Smooth muscle cell (in vitro differentiated cells): ENCODE measurements around the gene PLCXD3. TPM values are rescaled to one million over a fixed set of nuclear protein-coding genes. Genes with fewer than 3 reads are reported as not detected.

Experiments
- DNase-seq: peaks from one replicate; lab custom pipeline; 2025; ENCODE audit not compliant: unreplicated experiment; lab: John Stamatoyannopoulos, UW
- H2AFZ ChIP-seq: fragments of 200-600 bp; sonication (generic); 2 replicates; pipeline ENCODE4 v1.6.0; 2016; ENCODE audit warnings: antibody characterized with exemption, low read depth, mild to moderate bottlenecking
- H3F3A ChIP-seq: fragments of 200-600 bp; sonication (generic); 2 replicates; pipeline ENCODE4 v1.6.0; 2017; ENCODE audit warnings: antibody characterized with exemption, low read depth
- H3K27ac ChIP-seq: fragments of 200-600 bp; sonication (generic); 2 replicates; pipeline ENCODE4 v1.5.1; 2016; ENCODE audit warnings: low read depth, mild to moderate bottlenecking
- H3K27me3 ChIP-seq: fragments of 200-600 bp; sonication (generic); 2 replicates; pipeline ENCODE4 v1.6.1; 2016; ENCODE audit warnings: low read depth, mild to moderate bottlenecking
- H3K36me3 ChIP-seq: fragments of 200-600 bp; sonication (generic); 2 replicates; pipeline ENCODE4 v1.5.1; 2016; ENCODE audit warnings: low read depth
- H3K4me1 ChIP-seq: fragments of 200-600 bp; sonication (generic); 2 replicates; pipeline ENCODE4 v1.5.1; 2016; ENCODE audit warnings: low read depth
- H3K4me2 ChIP-seq: fragments of 200-600 bp; sonication (generic); 2 replicates; pipeline ENCODE4 v1.6.0; 2016; ENCODE audit warnings: mild to moderate bottlenecking
- H3K4me3 ChIP-seq: fragments of 200-600 bp; sonication (generic); 2 replicates; pipeline ENCODE4 v1.5.1; 2016; ENCODE audit warnings: mild to moderate bottlenecking
- H3K79me2 ChIP-seq: fragments of 200-600 bp; sonication (generic); 2 replicates; pipeline ENCODE4 v1.6.0; 2016; ENCODE audit warnings: low read depth, mild to moderate bottlenecking
- H3K9ac ChIP-seq: fragments of 200-600 bp; sonication (generic); 2 replicates; pipeline ENCODE4 v1.6.0; 2016; ENCODE audit warnings: low read depth
- H3K9me3 ChIP-seq: fragments of 200-600 bp; sonication (generic); replicated peaks from 2 replicates; pipeline ENCODE4 v1.5.1; 2016; ENCODE audit warnings: low read depth
- H4K20me1 ChIP-seq: fragments of 200-600 bp; sonication (generic); 2 replicates; pipeline ENCODE4 v1.6.0; 2016; ENCODE audit warnings: low read depth
- CTCF ChIP-seq: fragments of 200-600 bp; sonication (generic); IDR thresholded peaks from 2 replicates; pipeline ENCODE4 v1.5.1; 2017; ENCODE audit warnings: borderline replicate concordance, mild to moderate bottlenecking, antibody characterized with exemption; ENCODE audit not compliant: insufficient read depth, poor library complexity, severe bottlenecking
- WGBS: methylation state at CpG from one replicate; pipeline ENCODE4 v1.1.7; 2016; ENCODE audit warnings: low lambda C conversion rate; 5-methylcytosine and 5-hydroxymethylcytosine counted together
- polyA plus RNA-seq: library from polyadenylated mRNA; unstranded; fragments of >200 nt; fragmentation: Nextera tagmentation; extraction: Ambion mirVana; gene quantifications from 2 replicates; pipeline ENCODE4 v1.2.1, GENCODE V29; 2016
- total RNA-seq: library from RNA; depleted of rRNA; stranded (reverse); fragments of >200 nt; gene quantifications from 2 replicates; pipeline ENCODE4 v1.2.3, GENCODE V29; 2014

The PLCXD3 gene
- total and polyA plus RNA-seq, 2 experiments from 2014 or later = 0.09 TPM; not detected in 1

DNA sequence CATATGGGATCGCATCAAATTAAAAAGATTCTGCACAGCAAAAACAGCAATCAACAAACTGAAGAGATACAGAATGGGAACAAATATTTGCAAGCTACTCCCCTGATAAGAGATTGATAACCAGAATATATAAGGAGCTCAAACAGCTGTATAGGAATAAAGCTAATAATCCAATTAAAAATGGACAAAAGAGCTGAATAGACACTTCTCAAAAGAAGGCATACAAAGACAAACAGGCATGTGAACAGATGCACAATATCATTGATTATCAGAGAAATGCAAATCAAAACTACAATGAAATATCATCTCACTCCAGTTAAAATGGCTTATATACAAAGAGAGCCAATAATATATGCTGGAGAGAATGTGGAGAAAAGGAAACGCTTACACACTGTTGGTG is 110.6 kb downstream of the PLCXD3 start:
- no peak for TF ChIP-seq CTCF
- no peaks in the 10 kb centered on the region for H4K20me1 ChIP-seq
- no peak overlapping the region for H3K4me2 ChIP-seq
- no peaks in the 10 kb centered on the region for H3K79me2 ChIP-seq
- no peak overlapping the region for H2AFZ ChIP-seq
- no peak for DNase-seq
- H3F3A ChIP-seq = no peaks in the 10 kb centered on the region
- peaks cover 3% of the 10 kb centered on the region for H3K9me3 ChIP-seq
- H3K27ac ChIP-seq = no peak overlapping the region
- no peak overlapping the region for H3K9ac ChIP-seq
- peaks cover 5% of the 10 kb centered on the region for H3K36me3 ChIP-seq
- no peaks in the 10 kb centered on the region for H3K27me3 ChIP-seq
- H3K4me1 ChIP-seq = no peaks in the 10 kb centered on the region
- no peak overlapping the region for H3K4me3 ChIP-seq
- 86% methylated on average over 2 of the region's 2 CpGs for WGBS

DNA sequence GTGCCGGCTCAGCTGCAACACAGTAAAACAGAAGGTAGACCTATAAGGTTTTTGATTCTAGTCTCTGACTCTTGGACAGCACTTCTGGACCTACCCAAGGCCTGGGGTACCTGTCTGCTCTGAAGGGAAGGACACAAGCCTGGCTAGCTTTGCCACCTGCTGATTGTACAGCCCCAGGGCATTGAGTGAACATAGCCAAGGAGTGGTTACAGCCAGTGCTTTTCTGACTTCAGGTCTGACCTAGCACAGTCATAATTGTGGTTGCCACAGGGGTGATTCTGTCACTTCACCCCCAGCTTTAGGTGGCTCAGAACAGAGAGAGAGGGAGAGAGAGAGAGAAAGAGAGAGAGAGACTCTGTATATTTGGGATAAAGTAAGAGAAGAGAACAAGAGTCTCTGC is 118.4 kb downstream of the PLCXD3 start:
- no peaks in the 10 kb centered on the region for H3K36me3 ChIP-seq
- no peaks in the 10 kb centered on the region for H3K79me2 ChIP-seq
- TF ChIP-seq CTCF = no peak
- no peak overlapping the region for H2AFZ ChIP-seq
- no peaks in the 10 kb centered on the region for H3K9me3 ChIP-seq
- H3F3A ChIP-seq = no peaks in the 10 kb centered on the region
- no peaks in the 10 kb centered on the region for H3K4me1 ChIP-seq
- H3K4me3 ChIP-seq = no peak overlapping the region
- DNase-seq = no peak
- no peak overlapping the region for H3K4me2 ChIP-seq
- no peaks in the 10 kb centered on the region for H3K27me3 ChIP-seq
- no peak overlapping the region for H3K27ac ChIP-seq
- H3K9ac ChIP-seq = no peak overlapping the region
- no peaks in the 10 kb centered on the region for H4K20me1 ChIP-seq
- WGBS = 93% methylated on average over 1 of the region's 1 CpG

- Histone ChIP-seq H3K4me1 (no peaks in the 10 kb centered on the region), H2AFZ (no peak overlapping the region)
- WGBS = 97% methylated on average over 2 of the region's 2 CpGs
Observed at GRCh38 chr5:41374631-41375030, 135.8 kb downstream of the PLCXD3 start.

More at GRCh38 chr5:41374631-41375030, 135.8 kb downstream of the PLCXD3 start:
- Histone ChIP-seq H3K27ac (no peak overlapping the region), H3K4me2 (no peak overlapping the region), H3K36me3 (no peaks in the 10 kb centered on the region), H3K79me2 (no peaks in the 10 kb centered on the region), H4K20me1 (no peaks in the 10 kb centered on the region), H3K27me3 (no peaks in the 10 kb centered on the region), H3K4me3 (no peak overlapping the region), H3K9me3 (no peaks in the 10 kb centered on the region), H3F3A (no peaks in the 10 kb centered on the region), H3K9ac (no peak overlapping the region)
- no peak for TF ChIP-seq CTCF
- DNase-seq = no peak
